NB4 (cell line): ENCODE results near the gene SETD3.

Experiments used
- CTCF ChIP-seq: IDR thresholded peaks from one replicate; pipeline ENCODE4 v1.5.1; 2012; ENCODE audit warnings: low read depth, low read length
- MAX ChIP-seq: IDR thresholded peaks from 2 replicates; pipeline ENCODE4 v1.6.1; 2011; ENCODE audit warnings: low read depth, low read length
- POLR2A ChIP-seq: IDR thresholded peaks from 2 replicates; pipeline ENCODE4 v1.6.1; 2011; ENCODE audit warnings: mild to moderate bottlenecking; ENCODE audit not compliant: insufficient read length; ENCODE audit errors: extremely low read depth

- TF ChIP-seq MAX (no peak), CTCF (no peak), POLR2A (no peak)
Measured at GRCh38 chr14:99395909-99396530, 84.6 kb downstream of the SETD3 start.
